ENCODE measurements around the gene ZNF438. TPM values are rescaled to one million over a fixed set of nuclear protein-coding genes. Genes with fewer than 3 reads are reported as not detected.
A peak's percentile ranks its signal among the peaks of the same experiment; 100 is the strongest.

ZNF438 gene
- total RNA-seq, 2 donors from 2014 or later, result 10.6 to 14.5 TPM

DNA sequence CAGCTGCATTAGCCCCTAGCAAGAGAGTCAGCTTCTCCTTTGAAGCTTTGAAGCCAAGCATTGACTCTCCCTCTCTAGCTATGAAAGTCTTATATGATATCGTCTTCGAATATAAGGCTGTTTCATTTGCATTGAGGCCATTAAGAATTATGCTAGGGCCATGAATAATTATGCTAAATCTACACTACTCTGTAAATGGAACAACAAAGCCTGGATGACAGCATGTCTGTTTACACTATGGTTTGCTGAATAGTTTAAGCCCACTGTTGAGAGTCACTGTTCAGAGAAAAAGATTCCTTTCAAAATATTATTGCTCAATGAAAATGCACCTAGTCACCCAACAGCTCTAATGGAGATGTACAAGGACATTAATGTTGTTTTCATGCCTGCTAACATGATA lies 52.8 kb downstream of the ZNF438 start:
- no peak overlapping the region for H3K27ac ChIP-seq
- no peak overlapping the region for H3K4me3 ChIP-seq
- ATAC-seq (ENCODE audit: insufficient number of reproducible peaks, low FRiP score, low read depth), result no peak
- no peaks in the 10 kb centered on the region for H3K27me3 ChIP-seq (replicated peaks; ENCODE audit: insufficient read depth)
- no peak for DNase-seq (ENCODE audit: low spot score)
- peaks cover 22 to 35% of the 10 kb centered on the region in 2 donors for H3K4me1 ChIP-seq (ENCODE audit: control insufficient read depth in 1 of 2, low read depth in 2 of 2)
- no peaks in the 10 kb centered on the region for H3K36me3 ChIP-seq
- TF ChIP-seq, protein P1, sequence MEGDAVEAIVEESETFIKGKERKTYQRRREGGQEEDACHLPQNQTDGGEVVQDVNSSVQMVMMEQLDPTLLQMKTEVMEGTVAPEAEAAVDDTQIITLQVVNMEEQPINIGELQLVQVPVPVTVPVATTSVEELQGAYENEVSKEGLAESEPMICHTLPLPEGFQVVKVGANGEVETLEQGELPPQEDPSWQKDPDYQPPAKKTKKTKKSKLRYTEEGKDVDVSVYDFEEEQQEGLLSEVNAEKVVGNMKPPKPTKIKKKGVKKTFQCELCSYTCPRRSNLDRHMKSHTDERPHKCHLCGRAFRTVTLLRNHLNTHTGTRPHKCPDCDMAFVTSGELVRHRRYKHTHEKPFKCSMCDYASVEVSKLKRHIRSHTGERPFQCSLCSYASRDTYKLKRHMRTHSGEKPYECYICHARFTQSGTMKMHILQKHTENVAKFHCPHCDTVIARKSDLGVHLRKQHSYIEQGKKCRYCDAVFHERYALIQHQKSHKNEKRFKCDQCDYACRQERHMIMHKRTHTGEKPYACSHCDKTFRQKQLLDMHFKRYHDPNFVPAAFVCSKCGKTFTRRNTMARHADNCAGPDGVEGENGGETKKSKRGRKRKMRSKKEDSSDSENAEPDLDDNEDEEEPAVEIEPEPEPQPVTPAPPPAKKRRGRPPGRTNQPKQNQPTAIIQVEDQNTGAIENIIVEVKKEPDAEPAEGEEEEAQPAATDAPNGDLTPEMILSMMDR (IDR thresholded peaks at IDR 0.05), result no peak
- H3K9me3 ChIP-seq, result no peaks in the 10 kb centered on the region

DNA sequence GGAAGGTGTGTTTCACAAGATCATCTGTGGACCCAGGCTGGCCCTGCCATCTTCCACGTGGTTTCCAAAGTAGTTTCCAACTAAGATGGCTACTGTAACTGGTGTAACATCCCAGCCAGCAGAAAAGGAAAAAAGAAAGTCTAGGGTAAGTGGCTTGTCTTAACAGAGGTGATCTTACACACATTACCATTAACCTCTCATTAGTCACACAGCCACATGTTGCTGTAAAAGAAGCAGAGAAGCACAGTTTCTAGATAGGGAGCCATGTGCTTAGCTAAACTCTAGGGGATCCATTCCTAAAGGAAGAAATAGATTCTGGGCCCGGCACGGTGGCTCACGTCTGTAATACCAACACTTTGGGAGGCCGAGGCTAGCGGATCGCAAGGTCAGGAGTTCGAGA lies 54.3 kb downstream of the ZNF438 start:
- no peak for DNase-seq (ENCODE audit: low spot score)
- Histone ChIP-seq H3K9me3 (no peaks in the 10 kb centered on the region), H3K4me3 (no peak overlapping the region), H3K4me1 (ENCODE audit: control insufficient read depth in 1 of 2, low read depth in 2 of 2) (peaks cover 26 to 49% of the 10 kb centered on the region in 2 donors), H3K27ac (no peak overlapping the region), H3K27me3 (replicated peaks; ENCODE audit: insufficient read depth) (no peaks in the 10 kb centered on the region), H3K36me3 (no peaks in the 10 kb centered on the region)
- TF ChIP-seq, protein P1 (IDR thresholded peaks at IDR 0.05), result no peak
- ATAC-seq (ENCODE audit: insufficient number of reproducible peaks, low FRiP score, low read depth), result no peak

DNA sequence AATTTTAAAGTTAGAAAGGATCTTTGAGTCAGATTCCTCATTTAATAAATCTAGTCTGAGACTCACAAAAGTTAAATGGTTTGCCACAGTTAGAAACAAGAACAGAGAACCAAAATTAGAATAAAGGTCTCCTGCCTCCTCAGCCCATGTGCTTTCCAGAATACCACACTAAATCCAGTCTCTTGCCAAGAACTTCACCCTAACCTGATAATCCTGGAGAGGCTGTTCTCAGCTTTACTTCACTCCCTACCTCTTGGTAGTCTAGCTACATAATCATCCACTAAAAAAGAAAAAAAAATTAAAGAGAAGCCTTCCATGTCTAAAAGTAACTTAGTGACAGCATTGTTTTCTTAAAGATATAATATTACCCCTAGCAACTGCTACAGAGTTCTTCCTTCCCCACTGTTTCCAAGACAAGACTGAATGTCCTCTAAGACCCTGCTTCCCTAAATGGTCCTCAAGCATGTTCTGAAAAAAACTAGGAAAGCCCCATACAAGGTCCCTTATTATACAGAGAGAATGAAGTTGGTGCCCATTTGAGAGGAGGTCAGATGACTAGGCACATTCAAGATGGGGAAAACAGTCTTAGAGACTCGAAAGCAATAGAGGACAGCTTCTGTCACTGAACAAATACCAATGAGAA lies 56.8 kb downstream of the ZNF438 start:
- Histone ChIP-seq H3K4me1 (ENCODE audit: control insufficient read depth in 1 of 2, low read depth in 2 of 2) (peaks cover 32 to 51% of the 10 kb centered on the region in 2 donors), H3K27me3 (replicated peaks; ENCODE audit: insufficient read depth) (no peaks in the 10 kb centered on the region), H3K4me3 (peak overlapping the region; percentile 14), H3K9me3 (no peaks in the 10 kb centered on the region), H3K27ac (peak overlapping the region; percentile 9 to 83), H3K36me3 (no peaks in the 10 kb centered on the region)
- DNase-seq (ENCODE audit: low spot score) (no peak), ATAC-seq (ENCODE audit: insufficient number of reproducible peaks, low FRiP score, low read depth) (peak; percentile 80)
- TF ChIP-seq, protein P1 (IDR thresholded peaks at IDR 0.05), result no peak

DNA sequence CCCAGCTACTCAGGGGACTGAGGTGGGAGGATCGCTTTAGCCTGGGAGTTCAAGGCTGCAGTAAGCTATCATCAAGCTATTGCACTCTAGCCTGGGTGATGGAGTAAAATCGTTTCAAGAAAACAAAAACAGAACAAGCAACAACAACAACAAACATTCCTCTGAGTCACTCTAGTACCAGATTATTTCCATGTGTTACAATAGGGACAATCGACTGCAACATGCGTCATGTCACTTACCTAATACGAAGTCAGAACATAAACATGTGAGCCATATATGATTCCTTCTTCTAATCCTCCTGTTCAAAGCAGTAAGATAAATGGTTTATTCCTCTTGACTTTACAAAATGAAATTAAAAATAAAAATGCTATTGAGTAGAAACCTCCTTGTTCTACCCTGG lies 57.3 kb downstream of the ZNF438 start:
- H3K36me3 ChIP-seq, result no peaks in the 10 kb centered on the region
- H3K4me3 ChIP-seq, result peak overlapping the region; percentile 14
- no peaks in the 10 kb centered on the region for H3K27me3 ChIP-seq (replicated peaks; ENCODE audit: insufficient read depth)
- TF ChIP-seq, protein P1 (IDR thresholded peaks at IDR 0.05), result no peak
- H3K27ac ChIP-seq, result peak overlapping the region; percentile 9 to 83
- DNase-seq (ENCODE audit: low spot score) (no peak), ATAC-seq (ENCODE audit: insufficient number of reproducible peaks, low FRiP score, low read depth) (no peak)
- peaks cover 32 to 53% of the 10 kb centered on the region in 2 donors for H3K4me1 ChIP-seq (ENCODE audit: control insufficient read depth in 1 of 2, low read depth in 2 of 2)
- H3K9me3 ChIP-seq, result no peaks in the 10 kb centered on the region

DNA sequence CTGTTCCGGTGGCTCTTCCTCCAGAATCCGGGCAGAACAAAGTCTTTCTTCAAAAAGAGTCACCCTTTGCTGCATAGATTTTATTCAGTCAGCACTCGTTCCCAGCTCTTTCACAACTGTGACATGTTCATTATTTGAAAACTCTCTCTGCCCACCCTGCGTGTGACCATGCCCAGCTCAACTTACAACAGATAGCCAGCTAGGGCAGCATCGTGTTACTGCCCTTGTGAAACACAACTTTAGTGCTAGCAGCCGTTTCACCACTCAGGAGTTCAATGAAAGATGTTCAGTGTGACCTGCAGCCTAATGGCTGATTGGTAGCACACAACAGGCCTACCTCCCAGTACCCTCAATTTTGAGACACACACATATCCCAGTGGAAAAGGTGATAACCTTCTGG lies 57.9 kb downstream of the ZNF438 start:
- Histone ChIP-seq H3K36me3 (no peaks in the 10 kb centered on the region), H3K27me3 (replicated peaks; ENCODE audit: insufficient read depth) (no peaks in the 10 kb centered on the region), H3K27ac (peak overlapping the region; percentile 9 to 83), H3K4me3 (no peak overlapping the region), H3K9me3 (no peaks in the 10 kb centered on the region), H3K4me1 (ENCODE audit: control insufficient read depth in 1 of 2, low read depth in 2 of 2) (peaks cover 32 to 60% of the 10 kb centered on the region in 2 donors)
- TF ChIP-seq, protein P1 (IDR thresholded peaks at IDR 0.05), result no peak
- DNase-seq (ENCODE audit: low spot score), result no peak
- ATAC-seq (ENCODE audit: insufficient number of reproducible peaks, low FRiP score, low read depth), result no peak
